ENCODE data around the gene SLC35F2.
A peak's percentile ranks its signal among the peaks of the same experiment; 100 is the strongest.

The SLC35F2 gene

DNA sequence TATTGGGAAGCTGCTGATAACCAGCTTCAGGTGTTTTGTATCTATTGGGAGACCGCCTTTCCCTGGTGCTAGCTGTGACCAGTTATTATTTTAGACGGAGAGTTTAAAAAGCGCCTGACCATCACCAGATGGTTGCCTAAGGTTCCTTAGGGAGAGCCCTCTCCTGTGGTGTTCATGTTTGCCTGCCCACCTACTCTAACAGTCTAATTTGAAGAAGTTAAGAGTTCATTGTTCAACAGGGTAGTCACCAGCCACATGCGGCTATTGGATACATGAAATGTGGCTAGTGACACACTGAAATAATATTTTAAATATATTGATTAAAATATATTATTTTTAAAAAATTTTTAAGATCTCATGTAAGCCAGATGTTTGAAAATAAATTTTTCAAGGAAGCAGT is 75.5 kb downstream of the SLC35F2 start:
- no peak for DNase-seq

DNA sequence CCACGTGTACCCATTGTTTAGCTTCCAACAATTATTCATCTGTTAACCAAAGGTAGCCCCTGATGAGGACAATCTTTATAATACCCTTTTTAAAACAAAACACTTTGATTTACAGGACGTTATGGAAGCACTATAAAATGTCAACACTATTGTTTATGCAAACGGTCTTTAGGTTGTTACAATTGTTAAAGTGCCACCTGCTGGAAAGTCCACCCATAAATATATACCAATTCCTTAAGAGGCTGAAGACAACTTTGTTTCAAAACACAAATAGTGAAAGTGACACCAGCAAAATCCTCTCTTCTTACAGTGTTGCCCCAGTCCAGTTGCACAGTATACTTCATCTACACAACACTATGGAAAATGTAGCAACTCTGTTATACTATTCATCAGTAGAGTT is 77.8 kb downstream of the SLC35F2 start:
- no peak for DNase-seq

DNA sequence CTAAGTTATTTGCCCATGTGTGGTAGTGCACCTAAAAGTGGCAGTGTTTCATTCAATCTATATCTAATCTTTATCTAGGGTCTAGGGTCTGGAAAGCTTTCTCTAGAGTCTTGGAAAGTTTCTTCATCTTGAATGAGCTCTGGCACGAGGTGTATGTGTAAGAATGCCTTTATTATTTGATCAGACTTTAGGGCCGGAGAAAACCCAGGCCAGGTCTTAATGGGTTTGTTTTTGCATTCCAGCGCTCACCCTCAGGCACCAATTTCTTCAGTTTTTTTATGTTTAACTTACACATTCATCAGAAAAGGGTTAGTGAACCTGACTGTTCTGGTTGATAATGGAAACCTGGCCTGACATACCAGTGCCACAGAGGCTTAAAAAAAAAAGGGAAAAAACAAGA is 78.5 kb downstream of the SLC35F2 start:
- DNase-seq = no peak

DNA sequence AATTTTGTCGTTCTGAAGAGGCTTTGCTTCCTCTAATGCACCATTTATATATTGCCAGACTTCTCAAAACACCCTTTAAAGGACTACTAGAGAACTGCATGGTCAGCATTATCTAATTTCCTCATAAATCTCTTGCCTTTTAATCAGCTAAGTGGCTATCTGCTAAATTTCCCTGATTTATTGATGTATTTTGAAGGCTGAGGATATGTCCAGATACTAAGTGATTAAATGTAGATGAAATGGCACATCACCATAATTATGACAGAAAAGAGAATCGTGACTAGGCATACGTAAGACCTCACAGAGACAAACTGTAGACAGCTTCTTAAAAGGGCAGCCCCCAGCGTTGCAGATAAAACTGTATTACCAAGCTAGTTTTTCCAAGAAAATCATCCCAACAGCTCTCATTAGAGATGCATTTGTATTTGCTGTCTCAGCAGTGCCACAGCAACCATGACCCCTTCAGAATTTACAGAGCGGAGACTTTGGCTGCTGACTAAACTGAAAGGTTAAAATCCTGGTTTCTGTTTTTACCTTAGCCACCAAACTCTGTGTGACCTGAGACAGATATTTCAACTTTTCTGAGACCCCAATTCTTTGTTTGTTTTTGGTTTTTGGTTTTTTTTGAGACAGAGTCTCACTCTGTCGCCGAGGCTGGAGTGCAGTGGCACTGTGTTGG is 79.6 kb downstream of the SLC35F2 start:
- no peak for DNase-seq

DNA sequence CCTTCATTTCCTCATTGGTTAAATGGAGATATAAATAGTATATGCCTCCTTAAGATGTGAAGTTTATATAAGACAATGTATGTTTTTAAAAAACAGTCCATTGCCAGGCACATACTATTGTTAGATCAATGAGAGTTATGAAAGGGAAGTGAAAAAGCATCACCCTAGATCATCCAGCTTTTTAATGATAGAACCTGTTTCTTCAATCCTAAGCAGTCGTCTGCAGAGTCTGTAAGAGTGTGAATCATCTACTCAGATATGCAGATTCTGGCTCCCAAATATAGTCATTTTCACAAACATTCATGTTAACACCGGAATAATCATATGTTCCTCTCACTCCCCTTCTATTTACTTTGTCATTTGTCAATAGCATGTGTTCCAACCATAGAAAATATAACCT is 81.5 kb downstream of the SLC35F2 start:
- DNase-seq = no peak

DNA sequence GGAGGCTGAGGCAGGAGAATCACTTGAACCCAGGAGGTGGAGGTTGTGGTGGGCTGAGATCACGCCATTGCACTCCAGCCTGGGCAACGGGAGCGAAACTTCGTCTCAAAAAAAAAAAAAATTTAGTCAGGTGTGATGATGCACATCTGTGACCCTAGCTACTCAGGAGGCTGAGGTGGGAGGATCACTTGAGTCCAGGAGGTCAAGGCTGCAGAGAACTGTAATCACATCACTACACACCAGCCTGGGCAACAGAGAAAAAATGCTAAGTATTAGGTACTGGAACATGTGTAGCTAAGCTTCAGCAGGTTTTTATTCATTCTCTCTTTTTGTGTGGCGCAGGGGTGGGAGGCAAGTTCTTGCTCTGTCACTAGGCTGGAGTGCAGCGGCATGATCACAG is 82.5 kb downstream of the SLC35F2 start:
- DNase-seq = no peak

DNA sequence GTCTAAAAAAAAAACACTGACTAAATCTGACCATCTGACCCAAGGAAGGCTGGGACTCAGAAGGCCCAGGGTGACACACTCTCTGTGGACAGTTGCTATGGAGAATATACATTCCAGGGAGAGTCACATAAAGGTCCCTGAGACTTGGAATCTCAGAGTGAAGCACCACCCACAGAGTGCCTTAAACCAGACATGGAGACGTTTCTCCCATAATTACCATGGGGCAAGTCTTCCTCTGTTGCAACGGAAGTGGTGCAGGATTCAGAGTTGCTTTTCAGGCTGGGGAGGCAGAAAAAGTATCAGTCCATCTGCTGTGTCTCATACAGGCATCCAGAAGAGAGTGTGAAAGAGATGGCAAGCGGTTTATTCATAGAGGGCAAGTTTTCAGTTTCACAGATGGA is 88.0 kb downstream of the SLC35F2 start:
- DNase-seq = peak; percentile 32

DNA sequence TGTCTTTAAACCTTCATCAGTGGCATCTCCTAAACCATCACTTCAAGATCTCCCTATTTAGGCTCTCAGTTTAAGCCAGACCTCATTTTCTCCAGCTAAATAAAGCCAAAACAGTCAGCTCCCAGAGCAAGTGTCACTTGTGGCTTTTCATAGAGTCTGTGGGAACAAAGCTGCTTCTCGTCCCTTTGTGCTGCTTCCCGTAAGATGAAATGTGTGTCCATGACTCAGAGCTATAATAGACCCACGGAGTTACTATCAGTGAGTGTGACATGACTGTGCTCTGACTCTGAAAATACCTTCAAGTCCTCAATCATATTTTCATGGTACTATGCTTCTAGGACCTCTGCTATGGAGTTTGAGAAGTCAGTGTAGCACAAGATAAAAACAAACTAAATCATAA is 89.4 kb downstream of the SLC35F2 start:
- no peak for DNase-seq

DNA sequence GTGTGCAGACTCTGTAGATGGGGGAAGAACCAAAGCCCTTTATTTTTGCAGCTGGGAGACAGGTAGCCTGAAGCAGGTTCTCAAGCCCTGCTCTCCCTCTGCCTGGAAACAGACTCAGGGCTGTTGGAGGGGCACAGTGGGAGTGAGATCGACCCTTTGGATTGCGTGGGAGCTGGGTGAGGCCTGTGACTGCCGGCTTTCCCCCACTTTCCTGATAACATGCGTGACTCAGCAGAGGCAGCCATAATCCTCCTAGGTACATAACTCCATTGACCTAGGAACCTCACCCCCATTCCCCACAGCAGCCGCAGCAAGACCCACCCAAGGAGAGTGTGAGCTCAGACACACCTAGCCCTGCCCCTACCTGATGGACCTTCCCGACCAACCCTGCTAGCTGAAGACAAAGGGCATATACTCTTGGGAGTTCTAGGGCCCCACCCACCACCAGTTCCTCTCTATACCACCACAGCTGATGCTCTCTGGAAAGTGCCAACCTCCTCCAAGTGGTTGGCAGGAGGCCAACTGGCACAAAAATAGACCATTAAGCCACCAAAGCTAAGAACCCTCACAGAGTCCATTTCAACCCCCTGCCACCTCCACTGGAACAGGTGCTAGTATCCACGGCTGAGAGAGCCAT is 99.8 kb downstream of the SLC35F2 start:
- DNase-seq = peak; percentile 41

DNA sequence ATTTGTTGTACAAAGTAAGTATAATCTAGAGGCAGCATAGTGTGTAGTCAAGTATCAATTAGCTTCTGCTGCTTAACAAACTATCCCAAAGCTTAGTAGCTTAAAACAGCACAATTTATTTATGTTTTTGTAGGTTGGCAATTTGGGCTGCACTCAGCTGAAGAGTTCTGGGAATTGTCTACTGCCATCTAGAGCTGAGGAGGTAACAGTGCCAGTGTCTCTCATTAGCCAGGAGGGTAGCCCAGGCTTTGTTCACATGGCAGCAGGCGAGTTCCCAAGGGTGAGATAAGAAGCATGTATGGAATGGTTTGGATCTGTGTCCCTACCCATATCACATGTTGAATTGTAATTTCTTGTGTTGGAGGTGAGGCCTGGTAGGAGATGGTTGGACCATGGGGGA is 100.9 kb downstream of the SLC35F2 start:
- DNase-seq = no peak

DNA sequence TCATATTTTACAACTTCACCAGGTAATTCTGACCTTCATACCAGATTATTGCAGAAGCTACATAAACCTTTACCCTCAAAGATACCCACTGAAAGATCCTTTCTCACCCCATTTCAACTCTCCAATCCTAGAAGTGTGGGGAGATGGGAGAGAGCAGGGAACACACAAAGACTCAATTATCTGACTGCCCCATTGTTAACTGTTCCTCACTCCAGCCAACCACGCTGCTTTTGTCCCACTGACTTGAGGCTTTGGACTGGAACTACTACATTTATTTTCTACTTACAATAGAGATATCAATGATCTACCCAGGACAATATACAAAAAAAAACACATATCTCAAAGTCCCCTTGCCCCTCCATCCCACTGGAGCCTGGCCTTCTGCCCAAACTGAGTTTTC is 102.0 kb downstream of the SLC35F2 start:
- no peak for DNase-seq

DNA sequence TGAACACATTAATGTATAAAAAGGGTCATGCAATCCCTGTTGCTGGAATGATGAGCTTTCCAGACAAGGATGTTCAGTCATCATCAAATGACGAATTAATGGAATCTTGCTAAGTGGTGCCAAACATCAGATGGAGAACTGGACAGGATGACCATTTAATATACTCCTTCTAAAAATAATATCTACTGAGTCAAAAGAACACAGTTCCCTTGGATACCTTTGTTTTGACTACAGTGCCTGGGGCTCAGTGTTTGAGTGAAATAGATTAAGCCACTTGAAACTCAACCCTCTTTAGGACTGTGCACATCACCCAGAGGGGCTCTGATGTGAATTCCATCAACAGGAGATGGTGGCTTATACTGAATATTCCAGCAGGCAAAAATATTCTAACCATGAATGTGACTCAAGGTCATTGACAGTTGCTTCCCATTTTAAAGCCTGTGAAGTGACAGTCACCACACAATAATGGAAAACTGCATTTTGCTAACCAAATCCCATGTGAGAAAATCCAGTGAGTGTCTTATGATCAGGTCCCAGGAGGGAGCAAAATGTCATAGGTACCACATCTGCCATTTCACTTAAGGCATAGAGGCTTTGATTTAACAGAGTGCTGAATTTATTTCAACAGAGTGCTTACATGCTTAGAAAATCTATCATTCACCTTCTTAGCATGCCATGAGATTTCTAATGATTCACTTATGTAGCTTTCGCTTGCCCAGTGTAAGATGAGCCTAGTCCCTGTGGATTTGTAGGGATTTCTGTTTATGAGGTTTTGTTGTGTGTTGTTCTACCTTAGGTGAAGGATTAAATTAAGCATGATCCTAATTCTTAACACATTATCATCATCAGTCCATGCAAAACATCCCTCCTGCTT is 105.4 kb downstream of the SLC35F2 start:
- peak; percentile 49 for DNase-seq

DNA sequence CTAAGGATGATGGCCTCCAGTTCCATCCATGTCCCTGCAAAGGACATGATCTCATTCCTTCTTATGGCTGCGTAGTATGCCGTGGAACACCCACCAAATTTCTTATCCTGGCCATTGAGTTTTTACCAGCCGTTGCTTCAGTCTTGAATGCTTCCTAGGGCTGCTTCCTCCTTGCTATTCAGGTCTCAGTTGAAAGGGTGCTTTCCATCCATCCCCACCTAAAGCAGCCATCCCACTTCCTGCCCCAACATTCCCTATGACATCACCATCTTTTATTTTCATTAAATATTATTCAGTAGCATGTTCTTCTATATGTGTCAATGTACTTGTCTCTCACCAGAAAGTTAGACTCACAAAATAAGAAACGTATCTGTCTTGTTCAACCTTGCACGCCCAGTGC is 106.1 kb downstream of the SLC35F2 start:
- DNase-seq = no peak

DNA sequence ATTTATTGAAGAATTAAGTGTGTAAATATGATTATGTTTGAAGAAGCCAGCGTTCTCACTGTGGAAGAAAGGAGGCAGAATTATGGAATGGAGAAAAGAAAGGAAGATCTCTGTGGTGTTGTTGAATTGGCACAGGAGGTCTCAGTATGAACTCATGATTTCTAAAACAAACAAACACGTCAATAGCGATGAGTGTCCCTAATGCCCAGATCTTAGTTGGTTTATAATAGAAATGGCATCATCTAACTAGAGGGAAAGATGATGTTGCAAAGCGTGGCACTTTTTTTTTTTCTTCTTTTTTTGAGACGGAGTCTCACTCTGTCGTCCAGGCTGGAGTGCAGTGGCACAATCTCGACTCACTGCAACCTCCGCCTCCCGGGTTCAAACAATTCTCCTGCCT is 107.5 kb downstream of the SLC35F2 start:
- no peak for DNase-seq

DNA sequence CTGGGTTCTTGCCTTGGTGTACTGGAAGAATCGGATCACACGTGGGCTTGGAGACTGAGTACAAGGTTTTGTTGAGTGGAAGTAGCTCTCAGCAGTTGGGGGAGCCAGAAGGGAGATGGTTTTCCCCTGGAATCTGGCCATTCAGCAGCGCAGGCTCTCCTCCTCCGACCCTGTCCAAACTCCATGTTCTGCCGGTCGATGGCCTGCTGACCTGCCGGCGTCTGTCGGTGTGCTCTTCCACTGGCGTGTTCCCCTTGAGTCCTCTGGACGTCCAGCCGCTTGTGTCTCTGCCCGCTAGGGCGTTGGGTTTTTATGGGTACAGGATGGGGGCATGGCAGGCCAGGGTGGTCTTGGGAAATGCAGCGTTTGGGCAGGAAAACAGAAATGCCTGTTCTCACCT is 108.3 kb downstream of the SLC35F2 start:
- no peak for DNase-seq

DNA sequence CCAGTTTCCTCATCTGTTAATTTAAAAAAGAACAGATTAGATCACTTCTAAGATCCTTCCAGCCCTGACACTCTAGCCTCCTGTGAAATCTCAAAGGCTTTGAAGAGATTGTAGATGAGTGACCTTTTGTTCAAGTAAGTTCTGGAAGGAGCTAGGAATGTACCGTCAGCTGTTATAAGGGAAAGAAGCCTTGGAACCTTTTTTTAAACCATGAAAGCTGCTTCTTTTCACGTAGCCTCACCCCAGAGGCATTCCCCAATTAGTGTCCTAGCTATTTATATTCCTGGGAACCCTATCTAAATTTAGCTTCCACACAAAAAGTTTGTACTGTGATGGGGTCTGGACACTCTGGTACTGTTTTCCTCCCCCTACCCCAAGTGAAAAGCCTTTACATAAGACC is 111.0 kb downstream of the SLC35F2 start:
- DNase-seq = no peak

DNA sequence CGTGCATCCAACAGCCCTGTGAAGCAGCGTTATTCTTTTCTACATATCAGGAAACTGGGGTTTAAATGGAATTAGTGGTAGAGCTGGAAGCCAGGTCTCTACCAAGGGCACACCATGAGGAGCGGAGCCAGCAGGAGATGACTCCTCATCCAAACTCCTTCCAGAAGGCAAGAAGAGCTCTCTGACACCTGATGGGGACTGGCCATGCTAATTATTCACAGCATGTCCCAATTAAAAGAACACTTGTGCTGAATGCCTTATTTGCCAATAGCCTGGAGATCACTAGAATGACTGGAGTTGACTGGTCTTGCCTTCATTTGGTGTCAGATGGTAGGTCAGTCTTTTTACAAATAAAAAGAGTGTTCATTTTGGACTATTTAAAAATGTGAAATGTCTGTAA is 113.9 kb downstream of the SLC35F2 start:
- no peak for DNase-seq

DNA sequence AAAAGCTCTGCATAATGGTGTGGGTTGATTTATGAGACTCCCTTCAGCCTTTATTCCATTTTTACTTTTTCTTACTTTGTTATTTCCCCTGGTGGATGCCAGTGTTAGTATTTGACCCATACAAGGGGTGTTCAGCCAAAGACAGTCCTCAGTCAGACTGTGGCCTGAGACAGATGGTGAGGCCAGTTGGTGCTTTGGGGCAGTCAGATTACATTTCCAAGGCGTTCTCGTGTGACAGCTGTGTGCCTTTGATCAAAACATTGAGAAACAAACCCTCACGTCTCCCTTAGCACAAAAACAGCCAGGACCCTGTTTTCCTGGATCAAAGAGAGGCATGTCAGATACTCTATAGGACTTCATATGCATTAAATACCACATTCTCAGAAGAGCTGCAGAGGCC is 115.4 kb downstream of the SLC35F2 start:
- no peak for DNase-seq

DNA sequence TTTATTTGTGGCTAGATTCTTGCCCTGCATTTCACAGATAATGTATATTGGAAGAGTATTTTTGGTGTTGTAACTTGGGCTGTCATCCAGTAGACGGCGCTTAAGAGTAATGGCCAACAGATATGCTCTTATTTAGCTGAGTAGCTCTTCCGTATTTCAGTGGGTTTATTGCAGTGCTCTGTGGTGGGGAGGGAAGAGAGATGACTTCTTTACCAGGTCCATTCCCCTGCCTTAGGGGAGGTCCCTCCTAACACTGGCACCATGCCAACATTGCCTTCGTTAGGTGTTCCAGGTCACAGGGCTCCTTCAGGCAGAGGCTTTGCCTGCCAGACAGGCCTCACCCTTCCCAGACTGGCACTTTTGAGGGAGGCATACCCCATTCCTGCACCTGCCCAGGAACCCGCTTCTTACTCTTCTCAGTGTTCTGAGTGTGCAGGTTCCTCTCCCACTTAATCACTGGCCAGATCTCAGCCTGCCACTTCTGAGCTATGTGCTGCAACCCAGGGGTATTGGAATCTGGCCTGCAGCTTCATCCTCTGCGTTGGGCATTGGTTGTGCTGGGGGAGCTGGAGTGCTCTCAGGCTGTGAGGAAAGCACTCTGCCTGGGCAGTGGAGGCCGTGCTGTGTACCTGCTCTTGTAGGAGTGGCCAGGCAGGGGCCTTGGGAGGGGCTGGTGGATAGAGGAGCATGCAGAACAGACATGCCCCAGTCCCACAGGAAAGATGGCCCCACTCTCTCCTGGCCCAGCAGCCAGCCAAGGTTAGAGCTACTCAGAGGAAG is 117.4 kb downstream of the SLC35F2 start:
- no peak for DNase-seq
